GM19463 (cell line): ENCODE results near the gene CREG1.
"Not testable (repeated sequence)": the region's sequence is repeated elsewhere in the genome, so short reads cannot be mapped to it uniquely, and the experiment has no call there.

ENCODE experiments used
- ATAC-seq: cut with Tn5 transposase; IDR thresholded peaks from one replicate; pipeline ENCODE4 v1.9.1; 2021; ENCODE audit warnings: mild to moderate bottlenecking, moderate library complexity; ENCODE audit not compliant: unreplicated experiment

The CREG1 gene

DNA sequence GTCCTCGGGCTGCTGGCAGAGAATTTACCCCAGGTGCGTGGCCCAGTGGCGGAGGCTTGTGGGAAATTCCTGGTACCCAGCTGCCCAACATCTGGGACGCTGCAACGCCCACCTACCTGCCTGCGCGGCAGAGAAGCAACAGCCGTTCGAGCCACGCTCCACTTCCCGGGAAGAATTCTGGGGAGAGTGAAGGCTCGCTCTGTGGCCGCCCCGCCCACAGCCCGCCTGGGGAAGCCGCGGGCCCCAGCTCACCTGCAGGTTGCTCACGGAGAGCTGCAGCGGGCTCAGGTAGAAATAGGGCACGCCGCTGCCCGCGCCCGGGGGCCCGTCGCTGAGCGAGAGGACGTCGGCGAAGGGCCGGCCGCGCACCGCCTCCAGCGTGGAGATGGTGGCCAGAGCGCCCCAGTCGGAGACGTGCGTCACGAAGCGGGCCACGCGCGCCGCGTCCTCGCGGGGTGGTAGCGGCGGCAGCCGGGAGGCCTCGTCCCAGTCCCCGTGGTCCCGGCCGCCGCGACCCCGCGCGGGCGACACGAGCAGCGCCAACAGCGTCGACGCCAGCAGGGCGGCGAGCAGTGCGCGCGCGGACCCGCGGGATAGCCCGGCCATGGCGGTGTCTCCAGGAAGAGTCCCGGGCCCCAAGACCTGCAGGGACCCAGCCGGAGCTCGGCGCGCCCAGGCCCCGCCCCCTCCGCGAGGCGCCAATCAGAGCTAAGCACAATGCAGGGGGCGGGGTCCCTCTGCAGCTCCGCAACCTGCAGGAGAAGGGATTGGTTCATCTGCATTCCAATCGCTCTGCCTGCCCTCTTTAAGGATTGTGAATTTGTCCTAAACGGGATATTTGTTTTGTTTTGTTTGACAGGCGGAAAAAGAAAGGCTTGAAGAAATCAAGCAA is at the start of gene CREG1:
TSS of gene CREG1 (minus strand) at position 627 of the 892 bp plus-strand sequence.
- ATAC-seq = peak; percentile 97

DNA sequence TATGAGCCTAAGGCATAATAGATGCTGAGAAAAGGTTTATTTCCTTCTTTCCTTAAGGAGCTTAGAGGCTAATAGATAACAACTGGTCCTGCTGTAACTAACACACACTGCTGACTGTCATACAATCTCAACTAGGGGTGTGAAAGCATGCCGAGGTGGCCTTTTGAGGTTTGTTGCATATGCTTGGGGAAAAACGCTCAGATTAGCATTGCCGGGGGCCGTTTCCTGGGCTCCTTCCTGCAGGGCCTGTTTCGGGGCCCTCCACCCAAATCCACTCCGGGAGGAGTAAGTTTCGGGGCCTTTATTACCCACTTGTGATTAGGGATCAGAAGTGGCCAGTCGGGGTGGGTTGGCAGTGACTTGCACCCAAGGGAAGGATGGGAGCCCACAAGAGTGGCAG is 49.3 kb upstream of the CREG1 start:
- ATAC-seq = no peak

DNA sequence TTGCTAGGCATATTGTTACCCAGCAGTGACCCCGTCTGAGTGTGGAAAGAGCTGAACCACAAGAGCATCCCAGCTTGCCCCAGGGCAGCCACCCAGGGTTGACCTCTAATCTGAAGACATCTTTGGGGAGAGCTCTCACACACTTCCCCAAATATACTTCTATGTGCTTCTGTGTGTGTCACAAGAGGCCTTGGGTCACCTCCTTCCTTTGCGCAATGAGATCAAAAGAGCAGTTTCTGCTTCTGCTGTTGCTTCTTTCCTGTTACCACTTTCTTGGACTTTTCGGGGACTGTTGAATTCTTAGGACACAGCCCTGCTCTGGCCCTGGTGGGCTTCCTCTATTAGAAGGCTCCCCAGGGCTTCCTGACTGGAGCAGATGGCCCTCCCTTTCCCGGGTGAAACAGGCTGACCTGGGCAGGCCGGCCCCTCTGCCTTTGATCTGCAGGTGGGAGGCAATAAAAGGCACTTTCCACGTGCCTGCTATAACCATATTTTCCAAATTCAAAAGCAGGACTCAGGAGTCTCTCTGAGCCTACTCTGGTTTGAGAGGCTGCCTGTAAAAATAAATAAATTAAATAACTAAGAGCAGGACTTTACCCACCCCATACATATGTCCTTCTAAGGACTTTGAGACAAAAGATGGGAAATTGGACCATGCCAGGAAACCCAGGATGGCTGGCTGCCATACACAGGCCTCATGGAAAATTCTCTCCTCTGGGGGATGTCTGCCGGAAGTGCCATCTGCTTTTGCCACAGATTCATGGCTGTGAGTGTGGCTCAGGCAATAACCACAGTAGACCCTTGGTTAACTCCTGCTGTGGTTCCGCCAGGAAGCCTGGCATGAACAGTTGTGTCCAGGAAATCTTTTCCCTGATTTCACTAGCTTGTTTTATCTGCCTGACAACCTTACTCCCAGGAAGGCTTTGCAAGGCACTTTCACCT is 48.2 kb upstream of the CREG1 start:
- ATAC-seq = no peak

DNA sequence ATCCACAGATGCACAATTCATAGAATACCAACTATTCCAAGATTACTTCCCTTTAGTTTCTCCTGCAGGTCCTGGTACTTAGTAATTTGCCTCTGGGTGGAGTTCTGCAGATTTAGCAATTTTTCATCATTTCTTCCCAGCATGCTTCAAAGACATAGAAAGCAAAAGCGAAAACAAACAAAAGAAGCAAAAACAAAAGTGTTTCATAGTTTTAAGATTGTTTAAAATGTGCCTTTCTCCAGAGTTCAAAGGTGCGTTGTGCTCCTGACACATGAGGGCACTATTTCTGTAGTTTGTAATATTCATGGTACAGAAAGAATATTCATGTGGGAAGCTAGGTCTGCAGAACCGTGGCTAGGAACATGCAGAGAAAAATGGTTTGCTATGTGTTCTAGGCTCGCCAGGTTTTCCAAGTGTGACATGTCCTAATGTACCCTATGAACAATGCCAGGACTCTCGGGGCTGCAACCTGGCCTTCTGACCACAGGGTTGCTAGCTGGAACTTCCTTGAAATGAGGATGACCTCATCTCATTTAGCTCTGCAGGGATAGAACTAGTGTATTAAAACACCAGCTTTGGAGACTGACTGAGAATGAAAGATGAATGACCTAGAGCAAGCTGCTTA is 46.5 kb upstream of the CREG1 start:
- peak; percentile 77 for ATAC-seq

DNA sequence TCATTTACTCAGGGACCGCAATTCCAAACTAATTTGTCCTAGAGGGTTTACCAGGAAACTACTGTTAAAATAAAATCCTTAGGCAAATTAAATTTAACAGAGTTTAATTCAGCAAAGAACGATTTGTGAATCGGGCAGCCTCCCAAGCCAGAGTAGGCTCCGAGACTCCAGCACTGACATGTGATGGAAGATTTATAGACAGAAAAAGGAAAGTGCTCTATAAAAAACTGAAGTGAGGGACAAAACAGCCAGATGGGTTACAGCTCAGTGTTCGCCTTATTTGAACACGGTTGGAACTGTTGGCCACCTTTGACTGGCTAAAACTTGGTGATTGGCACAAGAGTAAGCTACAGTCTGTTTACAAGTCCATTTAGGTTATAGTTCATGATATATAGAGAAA is 41.3 kb upstream of the CREG1 start:
- no peak for ATAC-seq

DNA sequence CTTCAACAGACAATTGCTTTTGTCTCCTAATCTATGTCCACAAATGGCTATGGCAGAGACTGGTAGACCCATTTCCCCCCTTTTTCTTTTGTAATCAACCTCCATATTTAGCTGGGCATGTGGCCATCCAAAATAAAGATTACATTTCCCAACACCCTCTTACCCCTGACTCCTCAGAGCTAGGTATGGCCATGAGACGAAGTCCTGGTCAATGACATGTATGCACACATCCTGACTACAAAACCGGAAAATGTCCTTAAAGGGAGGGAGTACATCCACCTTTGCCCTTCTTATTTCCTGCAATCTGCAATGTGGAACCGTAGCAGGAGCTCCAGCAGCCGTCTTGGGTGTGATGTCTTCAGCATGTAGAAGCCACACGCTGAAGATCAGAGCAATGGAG is 40.3 kb upstream of the CREG1 start:
- ATAC-seq = no peak

DNA sequence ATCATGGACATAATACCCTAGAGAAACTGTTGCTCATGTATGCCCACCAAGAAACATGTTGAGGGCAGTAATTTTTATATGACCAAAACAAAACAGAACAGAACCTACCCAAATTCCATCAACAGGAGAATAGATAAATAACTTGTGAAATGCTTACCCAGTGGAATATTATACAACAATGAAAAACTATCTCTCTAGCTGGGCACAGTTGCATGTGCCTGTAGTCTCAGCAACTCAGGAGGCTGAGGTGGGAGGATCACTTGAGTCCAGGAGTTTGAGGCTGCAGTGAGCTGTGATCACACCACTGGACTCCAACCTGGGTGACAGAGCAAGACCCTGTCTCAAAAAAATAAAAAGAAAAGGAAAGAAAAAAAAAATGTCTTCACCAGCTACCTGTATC is 38.9 kb upstream of the CREG1 start:
- ATAC-seq = no peak

DNA sequence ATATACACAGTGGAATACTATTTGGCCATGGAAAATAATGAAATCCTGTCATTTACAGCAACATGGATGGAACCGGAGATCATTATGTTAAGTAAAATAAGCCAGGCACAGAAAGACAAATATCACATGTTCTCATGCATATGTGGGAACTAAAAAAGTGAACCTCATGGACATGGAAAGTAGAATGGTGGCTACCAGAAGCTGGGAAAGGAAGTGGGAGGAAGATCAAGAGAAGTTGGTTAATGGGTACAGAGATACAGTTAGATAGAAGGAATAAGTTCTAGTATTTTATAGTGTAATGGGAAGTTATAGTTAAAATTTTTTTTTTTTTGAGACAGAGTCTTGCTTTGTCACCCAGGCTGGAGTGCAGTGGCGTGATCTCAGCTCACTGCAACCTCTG is 34.8 kb upstream of the CREG1 start:
- no peak for ATAC-seq

DNA sequence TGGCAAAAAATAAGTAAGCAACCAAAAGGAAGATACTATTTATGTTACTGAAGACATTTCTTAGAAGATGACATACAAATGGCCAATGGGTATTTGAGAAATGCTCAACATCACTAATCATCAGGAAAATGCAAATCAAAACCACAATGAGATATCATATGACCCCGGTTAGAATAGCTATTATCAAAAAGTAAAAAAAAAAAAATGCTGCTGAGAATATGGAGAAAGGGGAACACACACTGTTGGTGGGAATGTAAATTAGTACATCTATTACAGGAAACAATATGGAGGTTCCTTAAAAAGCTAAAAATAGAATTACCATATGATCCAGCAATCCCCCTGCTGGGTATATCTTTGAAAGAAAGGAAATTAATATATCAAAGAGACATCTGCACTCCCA is 34.3 kb upstream of the CREG1 start:
- no peak for ATAC-seq

DNA sequence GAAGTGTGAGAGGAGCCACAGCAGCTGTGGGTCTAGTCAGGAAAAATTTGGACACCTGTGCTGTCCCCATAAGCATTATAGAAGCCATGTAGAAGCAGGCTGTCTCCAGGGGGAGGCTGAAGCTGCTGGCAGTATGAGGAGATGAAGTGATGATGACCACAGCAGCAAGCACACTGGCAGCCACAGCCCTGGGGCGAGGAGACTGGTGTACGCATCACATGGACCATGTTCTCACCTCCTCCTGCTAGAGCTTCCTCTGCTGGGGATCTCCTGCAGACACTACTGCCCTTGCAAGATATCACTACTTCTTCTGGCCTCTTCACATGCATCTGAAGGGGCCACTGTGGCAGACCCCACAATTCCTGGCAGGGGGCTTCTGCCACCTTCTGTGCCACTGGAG is 33.8 kb upstream of the CREG1 start:
- no peak for ATAC-seq

DNA sequence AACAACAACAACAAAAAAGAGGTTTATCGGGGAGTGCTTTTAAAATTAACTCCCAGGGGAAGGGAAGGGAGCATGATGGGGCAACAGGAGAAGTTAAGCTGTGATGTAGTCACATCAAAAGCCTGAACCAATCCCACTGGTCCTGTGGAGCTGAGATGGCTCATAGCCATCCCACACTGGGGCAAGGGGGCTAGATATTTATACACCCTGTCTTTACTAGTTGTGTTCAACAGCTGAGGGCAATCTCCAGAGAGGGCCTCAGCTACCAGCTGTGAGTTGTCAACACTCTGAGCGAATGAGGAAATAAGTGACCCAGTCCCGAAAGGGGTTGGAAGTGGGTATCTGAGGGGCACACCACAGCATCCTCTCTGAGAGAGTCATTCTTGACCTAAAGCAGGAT is 31.0 kb upstream of the CREG1 start:
- ATAC-seq = no peak

DNA sequence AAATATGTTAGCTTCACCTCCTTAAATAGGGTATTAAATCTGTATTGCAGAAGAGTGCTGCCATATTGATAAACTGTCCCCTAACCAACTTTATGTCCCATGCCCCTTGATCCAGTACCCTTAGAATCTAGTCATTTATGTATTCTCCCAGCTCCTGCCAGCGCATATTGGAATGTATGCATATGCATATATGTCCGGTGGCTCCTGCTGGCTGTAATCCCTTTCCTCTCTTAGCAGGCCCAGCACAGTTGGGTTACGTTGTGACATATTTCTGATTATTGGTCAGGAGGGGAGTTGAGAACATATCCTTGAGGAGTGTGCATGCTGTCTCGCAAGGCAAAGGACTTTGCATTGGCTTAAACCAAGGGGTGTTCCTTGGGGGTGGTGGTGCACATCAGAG is 29.2 kb upstream of the CREG1 start:
- no peak for ATAC-seq

DNA sequence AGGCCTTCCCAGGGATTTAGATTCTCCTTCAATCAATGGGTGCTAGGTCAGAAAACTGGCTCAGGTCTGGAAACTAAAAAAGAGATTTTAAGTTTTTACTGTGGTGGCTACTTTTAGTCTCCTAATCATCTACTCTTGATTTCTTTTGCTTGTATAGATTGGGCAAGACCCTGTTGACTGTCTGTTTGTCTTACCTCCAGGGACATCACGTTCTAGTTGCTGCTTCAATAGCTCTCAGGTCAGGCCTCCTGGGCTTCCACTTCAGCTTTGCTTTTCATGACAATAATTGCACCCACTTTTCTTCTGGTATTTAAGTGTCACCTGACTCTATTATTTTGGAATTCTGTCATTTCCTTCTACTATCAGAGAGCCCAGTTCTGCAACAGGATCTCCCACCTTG is 28.5 kb upstream of the CREG1 start:
- no peak for ATAC-seq

DNA sequence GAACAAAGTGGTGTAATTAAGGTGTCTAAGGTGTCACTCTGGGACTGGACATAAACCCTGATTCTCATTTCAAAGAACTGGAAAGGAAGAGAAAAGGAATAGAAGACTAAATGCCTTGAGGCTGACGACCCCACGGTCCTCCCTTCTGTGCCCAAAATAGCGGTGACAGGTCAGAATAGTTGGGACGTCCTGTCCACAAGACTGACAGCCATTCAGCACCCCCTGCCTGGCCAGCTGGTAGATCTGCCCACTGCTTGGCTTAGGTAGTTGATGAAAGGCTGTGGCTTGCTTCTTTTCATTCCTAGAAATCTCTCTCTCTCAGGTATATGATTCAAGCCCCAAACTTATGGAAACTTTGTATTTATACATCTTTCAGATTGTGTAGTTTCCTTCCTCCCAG is 26.4 kb upstream of the CREG1 start:
- ATAC-seq = no peak

DNA sequence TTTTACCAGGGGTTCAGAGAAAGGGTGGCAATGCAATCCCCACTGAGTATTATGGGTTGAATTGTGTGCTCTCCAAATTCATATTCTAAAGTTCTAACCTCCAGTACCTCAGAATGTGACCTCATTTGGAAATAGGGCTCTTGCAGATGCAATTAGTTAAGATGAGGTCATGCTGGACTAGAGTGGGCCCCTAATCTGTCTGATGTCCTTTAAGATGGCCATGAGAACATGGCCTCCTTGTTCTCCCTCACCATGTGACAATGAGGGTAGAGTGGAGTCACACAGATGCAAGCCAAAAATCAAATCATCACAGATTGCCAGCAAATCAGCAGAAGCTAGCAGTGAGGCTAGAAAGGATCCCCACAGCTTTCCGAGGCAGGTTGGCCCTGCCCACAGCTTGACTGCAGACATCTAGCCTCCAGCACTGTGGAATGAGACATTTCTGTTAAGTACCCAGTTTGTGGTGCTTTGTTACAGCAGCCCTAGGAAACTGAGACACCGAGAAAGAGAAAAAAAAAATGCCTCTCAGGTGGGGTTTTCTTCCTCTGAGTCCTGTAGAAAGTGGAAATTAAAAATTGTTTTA is 25.5 kb upstream of the CREG1 start:
- no peak for ATAC-seq

DNA sequence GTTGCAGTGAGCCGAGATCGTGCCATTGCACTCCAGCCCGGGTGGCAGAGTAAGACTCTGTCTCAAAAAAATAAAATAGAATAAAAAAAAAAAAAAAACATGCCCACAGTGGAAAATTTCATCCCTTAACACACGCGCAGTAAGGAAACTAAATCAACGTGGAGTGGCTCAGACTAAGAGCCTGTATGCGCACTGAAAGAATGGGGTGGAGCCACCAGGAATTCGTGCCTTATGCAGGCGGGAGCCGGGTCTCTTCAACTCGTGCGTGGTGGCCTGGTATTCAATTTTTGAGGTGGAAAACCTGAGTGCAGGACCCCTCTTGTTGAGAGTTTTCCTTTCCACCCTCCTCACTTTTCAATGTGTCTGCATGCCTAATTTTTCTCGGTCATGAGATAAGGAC is 22.1 kb upstream of the CREG1 start:
- no peak for ATAC-seq

DNA sequence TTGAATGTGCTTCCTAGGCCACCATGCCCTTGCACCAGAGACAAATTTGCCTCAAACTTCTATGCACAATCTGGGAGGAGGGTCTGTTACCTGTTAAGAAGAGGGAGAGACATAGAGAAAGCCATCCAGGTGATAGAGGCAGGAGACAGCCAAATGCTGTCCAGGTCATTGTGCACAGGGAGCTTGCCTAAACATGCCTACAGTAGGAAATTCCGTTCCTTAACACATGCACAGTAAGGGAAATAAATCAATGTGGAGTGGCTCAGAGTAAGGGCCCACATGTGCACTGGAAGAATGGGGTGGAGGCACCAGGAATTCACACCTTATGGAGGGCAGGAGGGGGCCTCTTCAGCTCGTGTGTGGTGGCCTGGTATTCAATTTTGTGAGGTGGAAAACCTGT is 19.5 kb upstream of the CREG1 start:
- no peak for ATAC-seq

DNA sequence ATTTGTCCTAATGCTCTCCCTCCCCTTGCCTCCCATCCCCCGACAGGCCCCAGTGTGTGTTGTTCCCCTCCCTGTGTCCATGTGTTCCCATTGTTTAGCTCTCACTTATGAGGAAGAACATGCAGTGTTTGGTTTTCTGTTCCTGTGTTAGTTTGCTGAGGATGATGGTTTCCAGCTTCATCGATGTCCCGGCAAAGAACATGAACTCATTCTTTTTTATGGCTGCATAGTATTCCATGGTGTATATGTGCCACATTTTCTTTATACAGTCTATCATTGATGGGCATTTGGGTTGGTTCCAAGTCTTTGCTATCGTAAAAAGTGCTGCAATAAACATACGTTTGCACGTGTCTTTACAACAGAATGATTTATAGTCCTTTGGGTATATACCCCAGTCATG is 17.1 kb upstream of the CREG1 start:
- ATAC-seq = not testable (repeated sequence)

DNA sequence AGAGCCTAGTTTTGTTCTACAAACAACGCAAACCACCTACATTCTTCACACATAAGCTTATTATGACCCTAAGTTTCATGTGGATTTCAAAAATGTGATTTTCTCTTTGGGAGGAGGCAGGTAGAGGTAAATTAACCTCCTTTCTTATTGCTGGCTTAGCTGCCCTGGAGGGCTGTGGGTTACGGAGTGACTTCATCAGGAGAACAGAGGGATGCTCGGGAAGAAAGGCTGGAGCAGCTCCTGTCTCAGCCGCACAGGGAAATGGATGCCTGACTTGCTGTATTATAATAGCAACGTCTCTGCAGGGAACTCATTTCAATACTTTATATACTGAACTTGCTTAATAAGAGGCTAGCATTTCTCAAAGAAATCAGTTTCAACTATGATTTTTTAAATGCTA is 14.1 kb upstream of the CREG1 start:
- no peak for ATAC-seq

DNA sequence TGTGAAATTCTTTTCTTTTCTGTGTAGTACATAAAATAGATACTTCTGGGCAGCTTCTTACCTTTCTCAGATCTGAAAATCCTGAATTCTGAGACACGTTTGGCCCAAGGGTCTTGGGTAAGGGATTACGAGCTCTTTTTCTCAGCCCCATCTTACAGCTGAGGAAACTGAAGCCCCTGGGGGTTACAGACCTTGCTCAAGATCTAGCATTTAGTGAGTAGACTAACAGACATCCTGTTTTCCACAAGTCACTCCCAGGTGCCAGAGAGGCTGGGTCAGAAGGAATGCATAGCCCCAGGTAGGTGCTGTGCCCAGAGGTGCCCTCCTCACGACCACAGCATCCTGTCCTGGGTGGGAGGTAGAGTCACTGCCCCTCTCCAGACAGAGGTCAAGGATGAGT is 13.2 kb upstream of the CREG1 start:
- no peak for ATAC-seq

DNA sequence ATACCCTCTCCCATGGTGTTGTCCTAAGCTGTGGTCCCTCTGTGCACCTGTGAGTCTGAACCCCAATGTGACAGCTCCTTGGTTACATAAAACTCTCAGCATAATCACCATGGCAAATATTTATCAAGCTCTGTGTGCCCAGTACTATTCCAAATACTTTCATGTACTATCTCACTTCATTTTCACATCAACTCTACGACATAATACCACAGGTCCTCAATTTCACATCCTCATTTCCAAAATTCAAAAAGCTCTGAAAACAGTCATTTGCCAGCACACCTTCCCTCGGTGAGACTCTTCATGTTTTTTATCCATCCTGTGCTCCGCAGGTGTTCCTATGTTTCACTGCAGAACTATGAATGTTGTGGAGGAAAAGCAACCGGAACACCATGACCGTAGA is 12.4 kb upstream of the CREG1 start:
- ATAC-seq = no peak
